Mucosa of stomach (tissue), 1 donor: ENCODE data around the gene EGFLAM.

Experiments
- H3K27me3 ChIP-seq: one replicate; pipeline ENCODE4 v1.7.0; 2013; ENCODE audit warnings: mild to moderate bottlenecking, low read length; ENCODE audit not compliant: control insufficient read depth, insufficient read depth
- H3K36me3 ChIP-seq: one replicate; pipeline ENCODE4 v1.7.0; 2013; ENCODE audit warnings: low read length; ENCODE audit not compliant: control insufficient read depth, insufficient read depth
- H3K4me1 ChIP-seq: one replicate; pipeline ENCODE4 v1.7.0; 2013; ENCODE audit warnings: mild to moderate bottlenecking, low read length; ENCODE audit not compliant: control insufficient read depth, insufficient read depth
- H3K4me3 ChIP-seq: one replicate; pipeline ENCODE4 v1.7.0; 2013; ENCODE audit warnings: low read length
- H3K9ac ChIP-seq: one replicate; pipeline ENCODE4 v1.7.0; 2013; ENCODE audit warnings: mild to moderate bottlenecking, low read length, moderate library complexity
- H3K9me3 ChIP-seq: one replicate; pipeline ENCODE4 v1.7.0; 2013; ENCODE audit warnings: mild to moderate bottlenecking, low read length, moderate library complexity; ENCODE audit not compliant: control insufficient read depth
- donor health status: Pancreatic carcinoma.

EGFLAM gene

GRCh38 chr5:38448568-38449350 is 190.4 kb downstream of the EGFLAM start:
- H3K4me3 ChIP-seq: no peak overlapping the region
- no peak overlapping the region for H3K9ac ChIP-seq
- no peaks in the 10 kb centered on the region for H3K4me1 ChIP-seq
- H3K36me3 ChIP-seq: no peaks in the 10 kb centered on the region
- no peaks in the 10 kb centered on the region for H3K27me3 ChIP-seq
- no peaks in the 10 kb centered on the region for H3K9me3 ChIP-seq

GRCh38 chr5:38450627-38451026 is 192.3 kb downstream of the EGFLAM start:
- Histone ChIP-seq H3K4me3 (no peak overlapping the region), H3K9me3 (no peaks in the 10 kb centered on the region), H3K9ac (no peak overlapping the region), H3K36me3 (no peaks in the 10 kb centered on the region), H3K27me3 (no peaks in the 10 kb centered on the region), H3K4me1 (no peaks in the 10 kb centered on the region)

DNA sequence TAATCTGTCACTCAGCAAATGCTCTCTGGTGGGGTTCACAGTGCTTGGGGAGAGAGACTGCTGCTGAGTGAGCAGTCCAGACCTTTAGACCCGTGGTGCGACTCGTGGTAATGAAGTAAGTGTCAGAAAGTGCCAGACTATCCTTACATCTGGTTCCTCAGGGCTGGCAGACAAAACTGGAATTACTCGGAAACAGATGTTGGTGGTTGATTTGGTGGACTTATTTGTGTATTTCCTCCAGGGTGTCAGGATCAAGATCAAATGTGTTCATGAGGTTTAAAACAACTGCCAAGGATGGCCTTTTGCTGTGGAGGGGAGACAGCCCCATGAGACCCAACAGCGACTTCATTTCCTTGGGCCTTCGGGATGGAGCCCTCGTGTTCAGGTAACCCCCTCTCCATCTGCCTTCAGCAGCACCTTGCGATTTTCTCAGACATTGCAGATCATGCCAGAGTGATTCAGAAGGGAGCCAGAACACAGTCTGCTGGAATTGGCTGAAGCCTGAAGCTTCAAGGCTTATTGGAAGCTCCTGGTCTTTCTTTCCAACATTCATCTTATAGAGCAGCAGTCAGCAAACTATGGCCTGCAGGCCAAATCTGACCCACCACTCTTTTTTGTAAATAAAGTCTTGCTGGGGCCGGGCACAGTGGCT is 192.8 kb downstream of the EGFLAM start:
- H3K4me1 ChIP-seq: no peaks in the 10 kb centered on the region
- no peaks in the 10 kb centered on the region for H3K36me3 ChIP-seq
- H3K9me3 ChIP-seq: no peaks in the 10 kb centered on the region
- H3K27me3 ChIP-seq: no peaks in the 10 kb centered on the region
- H3K4me3 ChIP-seq: no peak overlapping the region
- H3K9ac ChIP-seq: no peak overlapping the region

GRCh38 chr5:38452201-38452600 is 193.8 kb downstream of the EGFLAM start:
- H3K36me3 ChIP-seq: no peaks in the 10 kb centered on the region
- H3K9me3 ChIP-seq: no peaks in the 10 kb centered on the region
- H3K27me3 ChIP-seq: no peaks in the 10 kb centered on the region
- H3K4me1 ChIP-seq: no peaks in the 10 kb centered on the region
- no peak overlapping the region for H3K9ac ChIP-seq
- no peak overlapping the region for H3K4me3 ChIP-seq

DNA sequence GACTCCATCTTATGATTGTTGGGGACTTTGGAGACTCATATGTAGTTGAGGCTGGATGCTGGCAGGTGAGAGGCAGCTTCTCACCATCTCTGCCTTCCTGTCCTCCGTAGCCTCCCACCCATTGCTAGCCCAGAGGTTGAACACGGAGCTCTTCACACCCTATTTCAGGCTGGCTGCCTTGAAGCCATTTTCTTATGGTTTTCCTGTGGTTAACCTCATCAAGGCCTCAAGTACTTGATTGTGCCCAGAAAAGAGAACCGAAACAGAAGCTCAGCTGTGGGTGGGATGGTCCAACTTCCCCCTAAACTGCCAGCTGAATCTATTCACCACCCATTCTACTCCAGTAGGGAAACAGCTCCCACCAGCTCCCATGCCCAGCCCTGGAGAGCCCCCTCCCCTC is 195.1 kb downstream of the EGFLAM start:
- Histone ChIP-seq H3K36me3 (no peaks in the 10 kb centered on the region), H3K4me3 (no peak overlapping the region), H3K9ac (no peak overlapping the region), H3K4me1 (no peaks in the 10 kb centered on the region), H3K9me3 (no peaks in the 10 kb centered on the region), H3K27me3 (no peaks in the 10 kb centered on the region)

DNA sequence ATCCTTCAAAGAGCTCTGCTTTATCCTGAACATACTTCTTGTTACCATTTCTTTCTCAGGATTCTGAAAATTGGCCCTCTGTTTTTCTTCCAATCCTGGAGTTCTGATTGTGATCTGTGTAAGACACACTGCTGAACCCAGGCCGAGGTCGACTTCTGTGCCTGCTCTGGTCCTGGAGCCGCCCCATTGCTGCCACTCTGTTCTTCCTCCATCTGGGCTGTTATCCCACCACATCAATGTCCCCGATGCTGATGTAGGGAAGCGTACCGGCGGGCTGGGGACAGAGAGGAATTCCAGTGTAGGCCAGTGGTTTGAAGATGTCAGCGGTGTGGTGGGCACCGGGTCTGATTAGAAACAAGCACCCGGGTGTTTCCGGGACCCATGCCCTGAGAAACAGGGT is 195.6 kb downstream of the EGFLAM start:
- no peaks in the 10 kb centered on the region for H3K27me3 ChIP-seq
- no peak overlapping the region for H3K9ac ChIP-seq
- H3K9me3 ChIP-seq: no peaks in the 10 kb centered on the region
- H3K4me1 ChIP-seq: no peaks in the 10 kb centered on the region
- no peak overlapping the region for H3K4me3 ChIP-seq
- no peaks in the 10 kb centered on the region for H3K36me3 ChIP-seq

DNA sequence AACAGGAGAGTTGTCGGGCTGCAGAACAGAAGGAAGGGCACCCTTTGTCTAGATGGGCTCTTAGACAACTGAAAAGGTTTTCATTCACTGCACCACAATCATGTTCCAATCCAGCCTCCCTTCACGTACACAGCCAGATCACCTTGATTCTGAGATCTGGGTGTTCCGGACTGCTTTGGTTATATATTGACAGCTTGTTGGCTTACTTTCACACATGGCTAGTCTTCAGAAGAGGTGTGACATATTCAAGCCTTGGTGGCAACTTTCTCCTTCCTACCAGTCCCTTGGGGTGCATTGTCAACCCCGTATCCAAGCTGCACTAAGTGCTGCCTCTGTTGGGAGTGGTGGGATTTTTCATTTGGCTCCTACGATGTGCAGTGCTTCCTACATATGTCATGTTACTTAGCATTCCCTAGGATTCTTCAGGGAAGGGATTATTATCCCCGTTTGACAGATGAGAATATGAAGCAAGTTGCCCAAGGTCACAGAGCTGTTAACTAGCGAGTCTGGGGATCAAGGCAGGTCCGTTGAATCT is 197.5 kb downstream of the EGFLAM start:
- Histone ChIP-seq H3K27me3 (no peaks in the 10 kb centered on the region), H3K36me3 (no peaks in the 10 kb centered on the region), H3K4me3 (no peak overlapping the region), H3K4me1 (no peaks in the 10 kb centered on the region), H3K9ac (no peak overlapping the region), H3K9me3 (no peaks in the 10 kb centered on the region)

GRCh38 chr5:38456657-38457399 is 198.5 kb downstream of the EGFLAM start:
- no peak overlapping the region for H3K4me3 ChIP-seq
- no peaks in the 10 kb centered on the region for H3K36me3 ChIP-seq
- H3K9me3 ChIP-seq: no peaks in the 10 kb centered on the region
- H3K27me3 ChIP-seq: no peaks in the 10 kb centered on the region
- no peak overlapping the region for H3K9ac ChIP-seq
- no peaks in the 10 kb centered on the region for H3K4me1 ChIP-seq

- Histone ChIP-seq H3K27me3 (no peaks in the 10 kb centered on the region), H3K36me3 (no peaks in the 10 kb centered on the region), H3K9me3 (no peaks in the 10 kb centered on the region), H3K9ac (no peak overlapping the region), H3K4me3 (no peak overlapping the region), H3K4me1 (no peaks in the 10 kb centered on the region)
Measured at GRCh38 chr5:38458174-38458573, 199.8 kb downstream of the EGFLAM start.

DNA sequence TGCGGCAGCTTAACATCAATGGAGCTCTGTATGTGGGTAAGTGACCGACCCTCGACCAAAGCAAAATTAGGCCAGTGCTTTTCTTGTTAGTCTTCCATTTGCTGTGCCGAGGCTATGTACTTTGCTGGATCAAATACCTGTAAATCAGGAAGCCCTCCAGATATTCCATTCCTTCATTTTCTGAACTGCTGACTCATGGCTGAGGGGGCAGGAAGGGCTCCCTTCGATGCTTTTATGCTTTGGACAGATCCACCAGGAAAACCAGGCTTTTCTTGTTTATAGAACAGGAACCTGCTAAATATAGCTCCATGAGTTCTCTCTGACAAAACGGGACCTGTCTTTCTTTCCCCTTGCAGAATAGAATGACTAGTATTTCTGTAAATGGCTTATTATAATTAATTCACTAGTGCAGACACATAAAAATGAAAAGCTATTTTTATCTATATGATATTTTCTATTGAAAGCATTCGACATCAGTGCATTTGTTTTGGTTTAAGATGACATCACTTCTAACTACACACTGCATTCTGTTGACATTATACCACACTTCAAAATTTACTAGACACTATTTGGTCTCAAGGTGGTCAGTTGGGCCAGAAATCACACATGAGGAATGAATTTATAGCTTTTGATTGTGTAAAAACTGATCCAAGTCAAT is 204.7 kb downstream of the EGFLAM start:
- Histone ChIP-seq H3K9me3 (no peaks in the 10 kb centered on the region), H3K4me1 (peaks cover 15% of the 10 kb centered on the region), H3K27me3 (no peaks in the 10 kb centered on the region), H3K4me3 (no peak overlapping the region), H3K36me3 (no peaks in the 10 kb centered on the region), H3K9ac (no peak overlapping the region)

GRCh38 chr5:38463634-38464521 is 205.5 kb downstream of the EGFLAM start:
- H3K4me3 ChIP-seq: no peak overlapping the region
- no peaks in the 10 kb centered on the region for H3K9me3 ChIP-seq
- H3K27me3 ChIP-seq: no peaks in the 10 kb centered on the region
- no peak overlapping the region for H3K9ac ChIP-seq
- no peaks in the 10 kb centered on the region for H3K36me3 ChIP-seq
- H3K4me1 ChIP-seq: peaks cover 20% of the 10 kb centered on the region
